ENCODE data around the gene TTC27.

DNA sequence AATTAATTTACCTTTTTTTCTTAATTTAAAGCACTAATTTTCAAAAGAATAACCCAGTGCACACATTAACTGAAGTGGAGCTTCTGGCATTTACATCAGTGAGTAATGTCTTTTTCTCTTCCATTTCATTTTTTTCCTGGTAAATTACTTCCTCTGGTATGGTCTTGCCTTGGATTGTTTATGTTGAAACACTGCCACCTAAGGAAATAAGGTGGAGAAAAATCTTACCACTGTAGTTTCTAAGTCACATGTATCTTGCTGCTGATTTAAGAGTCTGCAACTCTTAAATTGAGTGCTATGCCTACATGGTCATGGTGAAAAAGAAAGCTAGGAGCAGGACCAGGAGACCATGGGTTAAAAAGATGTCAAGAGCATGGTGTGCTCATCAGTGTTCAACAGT, 51.0 kb downstream of the TTC27 start:
- TF ChIP-seq EZH2 (IDR thresholded peaks at IDR 0.05) (no peak), FOXP2 (optimal IDR thresholded peaks at IDR 0.05; ENCODE audit: control extremely low read depth, extremely low read length, insufficient read depth) (no peak)
